Epidermal melanocyte (primary cell): ENCODE results near the gene FRMD4A.

Experiments
- DNase-seq: peaks from one replicate; pipeline ENCODE4 v3.0.0; 2011; ENCODE audit warnings: low spot score; ENCODE audit not compliant: insufficient read length

FRMD4A gene

GRCh38 chr10:13658871-13659685, 671.6 kb downstream of the FRMD4A start:
- DNase-seq: no peak

DNA sequence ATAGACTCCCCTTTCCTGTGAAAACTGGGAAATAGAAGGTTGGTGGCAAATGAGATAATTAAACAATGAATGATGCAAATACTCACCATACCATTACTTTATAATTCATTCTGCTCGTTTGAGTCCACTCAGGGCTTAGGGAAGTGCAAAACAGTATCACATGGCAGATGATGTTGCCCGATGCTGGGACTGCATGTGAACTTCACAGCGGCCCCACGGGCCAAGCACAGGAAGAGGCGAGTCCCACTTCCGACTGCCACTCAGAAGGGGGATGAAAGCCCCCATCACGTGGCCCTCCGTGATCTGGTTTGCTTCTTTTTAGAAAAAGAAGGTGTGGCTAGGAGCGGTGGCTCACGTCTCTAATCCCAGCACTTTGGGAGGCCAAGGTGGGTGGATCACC, 672.5 kb downstream of the FRMD4A start:
- DNase-seq: no peak

DNA sequence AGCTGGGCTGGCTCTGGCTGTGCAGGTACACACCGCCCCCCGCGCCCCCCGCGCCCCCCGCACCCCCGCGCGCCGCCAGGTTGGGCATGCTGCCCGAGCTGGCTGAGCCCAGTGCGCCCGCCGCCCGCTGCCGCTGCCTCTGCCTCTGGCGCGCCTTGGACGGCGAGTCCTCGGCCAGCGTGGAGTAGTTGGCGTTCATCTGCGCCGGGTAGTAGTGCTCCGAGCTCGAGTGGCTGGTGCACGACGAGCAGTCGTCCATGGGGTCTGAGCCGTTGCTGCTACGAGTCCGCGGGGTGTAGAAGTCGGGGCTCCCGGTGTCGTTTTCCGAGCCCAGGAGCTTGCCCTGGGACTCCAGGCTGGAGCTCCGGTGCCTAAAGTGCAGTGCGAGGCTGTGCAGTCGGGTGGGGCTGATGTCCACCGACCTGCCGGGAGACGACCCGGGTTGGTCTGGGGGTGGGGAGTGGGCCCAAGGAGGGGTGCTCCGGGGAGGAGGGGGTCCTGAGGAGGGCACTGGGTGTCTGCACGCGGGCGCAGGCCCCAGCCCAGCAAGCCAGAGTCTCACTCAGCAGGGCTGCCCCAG, 673.5 kb downstream of the FRMD4A start:
- no peak for DNase-seq

DNA sequence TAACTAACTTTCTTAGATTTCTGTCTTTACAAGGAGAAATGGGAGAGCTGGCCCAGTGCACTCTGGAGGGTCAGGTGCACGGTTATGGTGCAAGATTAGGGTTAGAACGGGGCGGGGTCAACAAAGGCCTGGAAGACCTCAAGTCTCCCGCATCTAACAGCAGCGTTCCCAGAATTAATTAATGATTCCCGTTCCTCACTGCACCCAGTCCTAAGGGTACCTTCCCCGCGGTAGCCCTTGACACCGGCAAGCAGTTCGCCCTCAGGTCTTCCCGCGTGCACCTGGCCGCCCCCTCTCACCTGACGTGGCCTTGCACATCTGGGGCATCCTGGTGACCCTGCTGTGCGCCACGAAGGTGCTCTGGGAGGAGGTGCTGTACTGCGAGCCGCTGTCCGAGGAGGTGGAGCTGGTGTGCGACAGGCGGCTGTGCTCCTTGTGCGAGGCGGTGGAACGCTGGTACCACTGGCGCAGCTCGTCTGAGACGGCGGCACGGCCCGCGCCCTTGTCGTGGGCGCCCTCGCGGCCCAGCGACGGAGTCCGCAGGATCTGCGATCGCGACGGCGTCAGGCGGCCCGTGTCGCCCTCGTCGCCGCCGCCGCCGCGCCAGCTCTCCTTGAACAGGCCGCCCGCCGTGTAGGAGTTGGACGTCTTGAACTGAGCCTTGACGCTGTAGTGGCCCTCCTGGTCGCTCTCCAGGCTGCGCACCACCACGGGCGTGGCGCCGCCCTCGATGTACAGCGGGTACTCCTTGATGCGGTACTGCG, 674.2 kb downstream of the FRMD4A start:
- DNase-seq: no peak

DNA sequence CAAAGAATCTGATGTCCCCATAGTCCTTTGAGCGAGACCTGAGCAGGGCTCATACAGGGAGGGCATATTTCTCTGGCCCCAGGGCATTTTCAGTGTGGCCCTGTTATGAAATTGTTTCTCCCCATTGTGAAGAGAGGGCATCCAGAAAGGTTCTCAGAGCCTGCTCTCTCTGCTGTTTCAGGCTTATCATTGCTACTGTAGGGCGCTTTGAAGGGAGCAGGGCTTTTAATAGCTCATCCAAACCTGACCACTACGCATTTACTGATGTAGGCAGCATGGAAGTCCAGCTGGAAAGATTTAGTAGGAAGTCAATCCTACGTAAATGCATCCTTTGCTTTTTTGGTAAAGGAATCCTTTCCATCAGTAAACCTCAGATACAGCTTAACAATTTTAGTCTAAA, 675.9 kb downstream of the FRMD4A start:
- no peak for DNase-seq

GRCh38 chr10:13654118-13654830, 676.5 kb downstream of the FRMD4A start:
- DNase-seq: no peak

GRCh38 chr10:13652860-13653259, 677.9 kb downstream of the FRMD4A start:
- DNase-seq: no peak

- no peak for DNase-seq
Measured at GRCh38 chr10:13651969-13652720, 678.6 kb downstream of the FRMD4A start.

DNA sequence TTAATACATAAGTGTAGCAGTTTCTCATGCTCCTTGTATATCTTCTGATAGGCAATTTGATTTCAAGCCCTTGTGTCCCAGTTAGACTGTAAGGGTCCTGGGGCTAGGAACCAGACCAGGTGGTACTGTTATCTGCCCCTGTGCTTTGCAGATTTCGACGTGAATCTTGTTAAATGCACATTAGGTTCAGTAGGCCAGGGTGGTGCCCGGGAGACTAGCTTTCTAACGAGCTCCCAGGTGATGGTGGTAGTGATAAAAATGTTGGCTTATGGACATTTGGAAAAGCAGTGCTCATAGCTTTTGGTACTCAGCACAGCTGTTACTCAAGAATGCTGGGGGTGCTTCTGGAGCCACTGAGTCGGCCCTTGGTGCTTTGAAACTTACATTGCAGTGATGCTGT, 679.8 kb downstream of the FRMD4A start:
- DNase-seq: no peak

DNA sequence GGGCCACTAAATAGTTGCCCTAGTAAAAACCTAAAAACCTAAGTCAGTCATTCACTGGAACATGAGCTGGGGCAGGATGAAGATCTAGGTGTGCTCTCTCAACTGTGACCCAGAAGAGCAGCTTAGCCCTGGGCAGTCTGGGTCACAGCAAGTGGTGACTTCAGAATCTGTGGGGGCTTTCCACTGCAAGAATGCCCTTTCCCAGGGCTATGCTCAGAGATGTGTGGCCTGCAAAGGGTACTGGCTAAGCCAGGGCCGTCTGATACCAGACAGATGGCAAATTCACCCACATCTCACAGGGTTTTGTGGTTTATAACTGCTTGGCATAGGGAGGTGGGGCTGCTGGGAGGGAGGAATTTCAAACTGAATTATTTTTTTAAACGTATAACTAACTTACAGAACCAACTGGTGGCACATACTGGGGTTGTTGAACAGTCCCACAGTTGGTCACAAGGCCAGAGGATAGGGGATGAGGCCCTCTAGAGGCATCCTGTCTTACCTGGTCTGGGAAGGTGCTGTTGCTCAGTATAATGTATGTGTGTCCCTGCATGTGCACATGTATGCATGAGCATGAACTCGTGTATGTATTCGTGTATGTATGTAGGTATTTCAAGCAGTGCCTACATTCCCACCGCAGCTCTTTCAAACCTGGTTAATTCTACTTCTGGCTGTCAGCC, 680.7 kb downstream of the FRMD4A start:
- DNase-seq: no peak

DNA sequence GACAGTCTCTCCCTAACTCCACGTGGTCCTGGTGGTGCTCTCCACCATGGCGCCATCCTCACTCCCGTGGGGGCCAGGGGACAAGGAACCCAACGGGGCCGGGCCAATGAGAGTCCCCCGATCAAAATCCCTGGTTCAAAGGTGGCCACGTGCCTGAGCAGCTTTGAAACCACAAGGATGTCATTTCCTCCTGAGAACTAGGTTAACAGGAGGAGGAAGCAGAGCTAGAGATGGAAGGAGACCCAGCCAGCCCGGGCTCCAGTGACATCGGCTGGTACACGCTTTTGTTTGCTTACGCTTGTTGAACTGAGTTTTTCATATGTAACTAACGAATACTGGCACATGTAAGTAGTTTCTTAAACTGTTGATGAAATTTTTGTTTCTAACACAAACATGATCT, 682.3 kb downstream of the FRMD4A start:
- DNase-seq: no peak

GRCh38 chr10:13644866-13645265, 685.9 kb downstream of the FRMD4A start:
- no peak for DNase-seq

DNA sequence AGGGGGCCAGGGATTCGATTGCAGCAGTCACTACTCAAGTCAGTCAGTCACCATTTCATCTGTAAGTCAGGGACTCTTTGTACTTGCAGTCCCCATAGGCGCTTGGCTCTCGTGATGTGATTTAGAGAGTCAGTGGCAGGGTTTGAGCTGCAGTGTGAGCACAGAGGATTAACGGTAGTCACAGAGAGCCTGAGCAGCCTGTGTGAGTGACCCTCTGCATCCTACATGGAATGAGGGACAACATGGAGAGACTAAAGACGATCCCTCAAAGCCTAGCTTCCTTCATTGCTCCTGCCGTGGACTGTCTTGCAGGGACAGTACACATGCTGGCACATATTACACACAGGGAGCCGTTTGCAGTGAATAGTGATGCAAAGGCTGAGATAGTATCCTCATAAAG, 687.7 kb downstream of the FRMD4A start:
- DNase-seq: no peak

DNA sequence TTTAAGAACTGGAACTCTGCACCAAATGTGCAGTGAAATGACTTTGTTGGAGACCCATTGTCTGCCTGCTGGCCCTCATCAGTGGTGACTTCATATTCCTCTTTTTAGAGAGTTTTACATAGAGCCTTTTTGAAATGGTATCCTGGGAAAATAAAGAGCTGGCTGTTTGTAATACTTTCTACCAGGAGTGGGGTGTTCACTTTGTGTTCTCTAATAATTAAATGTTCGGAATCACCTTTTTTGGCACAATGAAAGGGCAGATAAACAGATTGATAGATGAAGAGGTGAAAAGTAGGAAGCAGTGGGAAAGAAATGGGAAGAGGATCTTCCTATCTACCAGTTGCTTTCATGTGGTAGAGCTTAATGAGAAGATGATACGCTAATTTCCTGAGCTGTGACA, 688.4 kb downstream of the FRMD4A start:
- DNase-seq: no peak

DNA sequence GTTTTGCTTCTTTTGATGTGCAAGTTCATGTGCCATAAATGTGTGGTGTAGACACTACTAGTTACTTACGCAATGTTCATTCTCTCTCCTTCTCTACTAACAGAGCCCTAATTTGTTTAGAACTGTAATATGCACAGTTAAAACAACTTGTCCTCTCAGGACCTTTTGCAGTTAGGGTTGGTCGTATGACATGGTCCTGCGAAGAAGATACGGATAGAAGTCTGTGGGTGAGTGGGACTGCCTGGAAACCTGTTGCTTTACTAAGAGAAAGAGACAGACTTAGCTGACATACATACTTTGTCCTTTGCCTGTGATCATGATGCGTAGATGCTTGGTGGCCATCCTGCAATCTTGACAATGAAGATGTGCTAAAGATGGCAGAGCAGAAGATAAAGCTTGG, 692.8 kb downstream of the FRMD4A start:
- DNase-seq: no peak

DNA sequence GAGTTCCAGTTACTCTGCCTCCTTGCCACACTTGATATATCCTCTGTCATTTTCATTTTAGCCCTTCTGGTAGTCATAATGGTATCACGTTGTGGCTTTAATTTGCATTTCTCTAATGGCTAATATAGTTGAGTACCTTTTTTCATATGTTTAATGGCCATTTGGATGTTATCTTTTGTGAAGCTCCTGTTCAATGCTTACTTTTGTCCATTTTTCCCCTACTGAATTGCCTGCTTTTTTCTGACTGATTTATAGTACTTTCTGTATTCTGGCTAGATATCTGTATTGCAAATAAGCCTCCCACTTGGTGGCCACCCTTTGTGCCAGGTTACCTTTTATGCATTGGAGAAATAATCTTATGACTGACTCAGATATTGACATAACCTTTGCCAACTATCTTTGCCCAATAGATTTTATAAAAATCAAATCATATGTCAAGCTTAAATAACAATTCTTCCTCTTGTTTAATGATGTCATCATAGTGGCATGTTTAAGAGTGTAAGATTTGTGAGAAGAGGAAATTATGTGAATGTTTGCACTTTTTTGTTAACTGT, 693.3 kb downstream of the FRMD4A start:
- DNase-seq: no peak

DNA sequence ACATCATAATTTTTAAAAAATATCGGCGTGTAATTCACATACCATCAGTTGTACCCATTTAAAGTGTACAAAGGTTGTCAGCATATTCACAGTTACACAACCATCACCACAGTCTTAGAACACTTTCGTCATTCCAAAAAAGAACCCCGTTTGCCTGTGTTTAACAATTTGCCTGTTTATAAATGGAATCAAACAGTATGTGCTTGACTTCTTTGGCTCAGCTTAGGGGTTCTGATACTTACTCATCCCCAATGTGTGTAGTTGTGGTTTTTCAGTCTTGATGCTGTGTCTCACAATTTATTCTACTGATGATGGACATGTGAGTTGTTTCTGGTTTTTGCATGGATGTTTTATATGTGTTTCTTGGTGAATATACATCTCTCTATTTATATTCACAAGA, 693.9 kb downstream of the FRMD4A start:
- no peak for DNase-seq

- DNase-seq: no peak
Measured at GRCh38 chr10:13634207-13634606, 696.5 kb downstream of the FRMD4A start.

GRCh38 chr10:13633689-13634088, 697.0 kb downstream of the FRMD4A start:
- no peak for DNase-seq

DNA sequence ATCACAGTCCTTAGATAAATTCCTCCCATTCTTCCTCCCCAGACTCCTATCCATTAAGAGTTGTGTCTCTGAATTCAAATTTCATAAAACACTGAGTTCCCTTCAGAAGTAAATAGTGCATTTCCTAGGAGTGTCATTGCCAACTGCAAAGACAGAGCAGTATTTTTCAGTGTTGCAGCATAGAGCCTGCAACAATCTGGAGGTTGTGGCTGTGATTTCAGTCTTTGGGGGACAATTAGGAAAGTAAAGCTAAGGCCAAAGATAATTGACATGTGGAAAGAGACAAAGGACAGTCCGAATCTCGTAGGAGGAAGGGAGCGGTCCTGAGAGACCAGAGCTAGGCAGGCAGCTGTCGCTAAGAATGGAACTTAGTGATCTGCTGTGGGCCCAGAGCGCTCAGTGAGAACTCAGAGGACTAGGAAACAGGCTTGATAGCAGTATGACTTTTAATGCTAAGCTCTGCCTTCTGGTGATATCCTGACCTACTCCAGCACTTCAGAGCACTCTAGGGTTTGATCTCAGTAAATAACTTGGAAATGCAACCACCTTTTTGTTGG, 697.8 kb downstream of the FRMD4A start:
- no peak for DNase-seq
